Neural progenitor cell (in vitro differentiated cells): ENCODE data around the gene NDUFS2. TPM values are rescaled to one million over a fixed set of nuclear protein-coding genes. Genes with fewer than 3 reads are reported as not detected.

Source experiments
- DNase-seq: peaks from one replicate; pipeline ENCODE4 v3.0.0-alpha.2; 2016; ENCODE audit warnings: low spot score
- H2AFZ ChIP-seq: fragments of 200-600 bp; sonication (generic); replicated peaks from 2 replicates; pipeline ENCODE4 v1.6.1; 2016; ENCODE audit warnings: antibody characterized with exemption
- H3F3A ChIP-seq: fragments of 200-600 bp; sonication (generic); 2 replicates; pipeline ENCODE4 v1.6.1; 2016; ENCODE audit warnings: antibody characterized with exemption, low read depth
- H3K27ac ChIP-seq: fragments of 200-600 bp; sonication (generic); 2 replicates; pipeline ENCODE4 v1.5.1; 2016; ENCODE audit warnings: mild to moderate bottlenecking
- H3K27me3 ChIP-seq: fragments of 200-600 bp; sonication (generic); 2 replicates; pipeline ENCODE4 v1.6.1; 2016; ENCODE audit warnings: mild to moderate bottlenecking, moderate library complexity
- H3K36me3 ChIP-seq: fragments of 200-600 bp; sonication (generic); 2 replicates; pipeline ENCODE4 v1.5.1; 2016
- H3K4me1 ChIP-seq: fragments of 200-600 bp; sonication (generic); 2 replicates; pipeline ENCODE4 v1.6.1; 2016; ENCODE audit warnings: mixed run types
- H3K4me2 ChIP-seq: fragments of 200-600 bp; sonication (generic); 2 replicates; pipeline ENCODE4 v1.6.1; 2016
- H3K4me3 ChIP-seq: fragments of 200-600 bp; sonication (generic); 2 replicates; pipeline ENCODE4 v1.5.1; 2016
- H3K79me2 ChIP-seq: fragments of 200-600 bp; sonication (generic); 2 replicates; pipeline ENCODE4 v1.6.1; 2016; ENCODE audit warnings: low read depth
- H3K9ac ChIP-seq: fragments of 200-600 bp; sonication (generic); 2 replicates; pipeline ENCODE4 v1.6.1; 2016
- H3K9me3 ChIP-seq: fragments of 200-600 bp; sonication (generic); 2 replicates; pipeline ENCODE4 v1.5.1; 2016; ENCODE audit warnings: low read depth
- H4K20me1 ChIP-seq: fragments of 200-600 bp; sonication (generic); 2 replicates; pipeline ENCODE4 v1.6.1; 2016; ENCODE audit warnings: low read depth
- H3K27ac Mint-ChIP-seq: 3 replicates; pipeline ENCODE4 v1.8.0; 2021; ENCODE audit warnings: mixed read lengths
- H3K27me3 Mint-ChIP-seq: 2 replicates; pipeline ENCODE4 v1.8.0; 2022; ENCODE audit warnings: low read depth, mild to moderate bottlenecking, inconsistent platforms, moderate library complexity, mixed read lengths; ENCODE audit not compliant: insufficient read depth
- H3K36me3 Mint-ChIP-seq: 3 replicates; pipeline ENCODE4 v1.8.0; 2021; ENCODE audit warnings: mixed read lengths
- H3K4me1 Mint-ChIP-seq: 3 replicates; pipeline ENCODE4 v1.8.0; 2021; ENCODE audit warnings: mixed read lengths
- H3K4me3 Mint-ChIP-seq: 3 replicates; pipeline ENCODE4 v1.8.0; 2021; ENCODE audit warnings: mild to moderate bottlenecking, moderate library complexity, mixed read lengths
- H3K9me3 Mint-ChIP-seq: 3 replicates; pipeline ENCODE4 v1.8.0; 2020; ENCODE audit warnings: mixed read lengths
- EZH2 ChIP-seq: fragments of 200-600 bp; sonication (generic); IDR thresholded peaks from 2 replicates; pipeline ENCODE4 v1.6.1; 2017; ENCODE audit warnings: antibody characterized with exemption, mild to moderate bottlenecking, moderate library complexity
- EZH2phosphoT487 ChIP-seq: fragments of 200-600 bp; sonication (generic); IDR thresholded peaks from 2 replicates; pipeline ENCODE4 v1.6.1; 2017; ENCODE audit warnings: antibody characterized with exemption
- total RNA-seq: library from RNA; depleted of rRNA; stranded (reverse); fragments of >200 nt; gene quantifications from 2 replicates; pipeline ENCODE4 v1.2.3, GENCODE V29; 2015; ENCODE audit warnings: low replicate concordance
- TF ChIP-seq, protein P1 (sequence below): fragments of 200-600 bp; sonication (generic); IDR thresholded peaks from 2 replicates; pipeline ENCODE4 v1.5.1; 2017; ENCODE audit warnings: antibody characterized with exemption, mild to moderate bottlenecking

Gene NDUFS2
- total RNA-seq, 1 donor from 2014 or later = 107 TPM

DNA sequence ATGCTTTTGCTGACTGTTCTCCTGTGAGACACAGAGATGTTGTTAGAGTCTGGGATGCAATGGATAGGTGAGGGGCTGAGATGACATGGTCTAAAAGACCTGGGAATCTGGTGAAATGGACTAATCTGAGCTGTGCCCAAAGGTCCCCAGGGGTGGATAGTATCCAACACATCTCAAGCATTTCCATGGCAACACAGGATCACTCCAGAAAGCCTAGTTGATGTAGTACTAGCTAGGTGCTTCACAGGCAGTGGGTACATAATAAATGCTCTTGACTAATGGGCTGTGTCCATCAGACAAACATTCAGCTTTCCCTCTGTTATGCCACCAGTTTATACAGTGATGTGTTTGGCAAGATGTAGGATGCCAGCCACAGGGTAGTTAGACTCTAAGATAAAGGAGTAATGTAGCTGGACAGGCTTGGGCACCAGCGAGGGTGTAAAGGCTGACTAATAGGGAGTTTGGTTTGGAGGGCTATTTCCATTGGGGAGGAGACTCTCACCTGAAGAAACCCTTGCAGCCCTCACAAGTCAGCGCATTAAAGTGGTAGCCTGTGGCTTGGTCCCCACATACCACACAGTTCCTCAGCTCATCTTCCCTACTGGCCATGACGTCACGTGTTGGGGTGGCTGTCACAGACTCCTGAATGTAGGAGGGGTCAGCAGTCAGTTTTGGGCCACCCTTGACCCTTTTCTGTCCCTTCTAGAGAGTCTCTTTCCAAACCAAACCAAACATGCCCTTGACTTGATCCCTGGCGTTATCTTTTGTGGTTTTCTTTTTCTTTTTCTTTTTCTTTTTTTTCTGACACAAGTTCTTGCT is 34.0 kb downstream of the NDUFS2 start:
- Histone ChIP-seq H2AFZ (no peak overlapping the region), H3K4me2 (no peak overlapping the region), H4K20me1 (no peaks in the 10 kb centered on the region), H3K27me3 (no peaks in the 10 kb centered on the region), H3K4me3 (no peak overlapping the region), H3K36me3 (no peaks in the 10 kb centered on the region), H3K27ac (no peak overlapping the region), H3K9ac (no peak overlapping the region), H3K9me3 (no peaks in the 10 kb centered on the region), H3K79me2 (no peaks in the 10 kb centered on the region), H3F3A (no peaks in the 10 kb centered on the region), H3K4me1 (no peaks in the 10 kb centered on the region)
- no peak for TF ChIP-seq EZH2phosphoT487
- no peak for TF ChIP-seq EZH2
- TF ChIP-seq, protein P1, sequence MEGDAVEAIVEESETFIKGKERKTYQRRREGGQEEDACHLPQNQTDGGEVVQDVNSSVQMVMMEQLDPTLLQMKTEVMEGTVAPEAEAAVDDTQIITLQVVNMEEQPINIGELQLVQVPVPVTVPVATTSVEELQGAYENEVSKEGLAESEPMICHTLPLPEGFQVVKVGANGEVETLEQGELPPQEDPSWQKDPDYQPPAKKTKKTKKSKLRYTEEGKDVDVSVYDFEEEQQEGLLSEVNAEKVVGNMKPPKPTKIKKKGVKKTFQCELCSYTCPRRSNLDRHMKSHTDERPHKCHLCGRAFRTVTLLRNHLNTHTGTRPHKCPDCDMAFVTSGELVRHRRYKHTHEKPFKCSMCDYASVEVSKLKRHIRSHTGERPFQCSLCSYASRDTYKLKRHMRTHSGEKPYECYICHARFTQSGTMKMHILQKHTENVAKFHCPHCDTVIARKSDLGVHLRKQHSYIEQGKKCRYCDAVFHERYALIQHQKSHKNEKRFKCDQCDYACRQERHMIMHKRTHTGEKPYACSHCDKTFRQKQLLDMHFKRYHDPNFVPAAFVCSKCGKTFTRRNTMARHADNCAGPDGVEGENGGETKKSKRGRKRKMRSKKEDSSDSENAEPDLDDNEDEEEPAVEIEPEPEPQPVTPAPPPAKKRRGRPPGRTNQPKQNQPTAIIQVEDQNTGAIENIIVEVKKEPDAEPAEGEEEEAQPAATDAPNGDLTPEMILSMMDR = no peak
- no peak for DNase-seq
- Mint-ChIP-seq H3K4me1 (no peaks in the 10 kb centered on the region), H3K4me3 (no peak overlapping the region), H3K27me3 (peaks cover 6% of the 10 kb centered on the region), H3K27ac (no peak overlapping the region), H3K36me3 (no peaks in the 10 kb centered on the region), H3K9me3 (no peaks in the 10 kb centered on the region)

DNA sequence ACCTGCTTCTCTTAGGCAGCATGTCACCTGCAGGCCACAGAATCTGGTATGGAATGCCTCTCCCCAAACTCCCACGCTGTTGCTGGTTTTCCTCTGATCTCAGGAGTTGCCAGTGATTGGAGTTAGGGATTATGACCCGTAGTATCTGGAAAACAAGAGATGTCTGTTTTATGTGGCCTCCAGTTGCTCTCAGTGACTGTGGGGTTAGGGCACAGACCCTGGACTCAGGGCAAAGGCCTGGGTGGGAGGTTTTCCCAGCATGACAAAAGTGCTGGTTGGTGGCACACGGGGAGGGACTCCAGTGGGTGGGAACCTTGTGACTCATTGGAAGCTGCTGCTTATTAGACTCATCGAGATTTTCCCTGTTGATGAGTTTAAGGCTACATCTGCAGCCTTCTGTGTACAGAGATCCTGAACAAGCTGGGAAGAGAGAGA is 35.9 kb downstream of the NDUFS2 start, which contains the start of gene NR1I3:
Gene NR1I3 (minus strand): TSS at position 165 of the 435 bp plus-strand sequence. CDS start 1,638 bp downstream, outside the sequence.
- no peak within 1 kb of the TSS for H2AFZ ChIP-seq
- H3K27me3 ChIP-seq = no peaks in the 10 kb centered on the region
- H3K4me1 Mint-ChIP-seq = peaks cover 3% of the 10 kb centered on the region
- H3K79me2 ChIP-seq = no peaks in the 10 kb centered on the region
- H3K4me3 Mint-ChIP-seq = no peak within 1 kb of the TSS
- no peaks in the 10 kb centered on the region for H3K9me3 Mint-ChIP-seq
- no peak within 1 kb of the TSS for H3K4me3 ChIP-seq
- no peak within 1 kb of the TSS for H3K27ac ChIP-seq
- no peaks in the 10 kb centered on the region for H4K20me1 ChIP-seq
- no peaks in the 10 kb centered on the region for H3K36me3 Mint-ChIP-seq
- no peaks in the 10 kb centered on the region for H3K9me3 ChIP-seq
- H3K4me1 ChIP-seq = no peaks in the 10 kb centered on the region
- no peaks in the 10 kb centered on the region for H3K36me3 ChIP-seq
- H3K4me2 ChIP-seq = no peak within 1 kb of the TSS
- H3K9ac ChIP-seq = no peak within 1 kb of the TSS
- no peak within 1 kb of the TSS for H3K27ac Mint-ChIP-seq
- no peak for DNase-seq
- peaks cover 8% of the 10 kb centered on the region for H3K27me3 Mint-ChIP-seq
- no peak for TF ChIP-seq EZH2
- no peak for TF ChIP-seq EZH2phosphoT487
- TF ChIP-seq, protein P1 = no peak
- no peaks in the 10 kb centered on the region for H3F3A ChIP-seq

DNA sequence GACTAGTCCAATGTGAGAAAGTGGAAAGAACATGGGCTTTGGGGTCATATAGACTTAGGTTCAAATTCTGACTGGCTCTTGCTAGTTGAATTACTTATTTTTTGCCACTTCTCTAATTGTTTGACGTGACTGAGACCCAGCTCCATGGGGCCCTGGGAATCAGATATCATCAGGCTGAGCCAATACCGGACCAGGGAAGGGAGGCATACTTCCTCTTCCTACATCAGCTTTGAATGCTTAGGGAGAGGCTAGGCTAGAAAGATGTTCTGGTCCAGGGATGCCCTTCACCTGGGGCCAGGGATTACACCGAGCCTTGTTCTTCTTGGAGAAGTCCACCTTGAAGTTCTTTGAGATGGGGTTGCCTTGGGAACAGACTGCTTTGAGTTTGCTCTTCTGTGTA is 39.5 kb downstream of the NDUFS2 start:
- Histone ChIP-seq H3K4me3 (no peak overlapping the region), H3K27ac (no peak overlapping the region), H3K9me3 (no peaks in the 10 kb centered on the region), H3K9ac (no peak overlapping the region), H3K4me1 (no peaks in the 10 kb centered on the region), H3K4me2 (no peak overlapping the region), H3F3A (no peaks in the 10 kb centered on the region), H3K79me2 (no peaks in the 10 kb centered on the region), H2AFZ (no peak overlapping the region), H3K36me3 (no peaks in the 10 kb centered on the region), H4K20me1 (no peaks in the 10 kb centered on the region), H3K27me3 (no peaks in the 10 kb centered on the region)
- H3K4me1 Mint-ChIP-seq = peaks cover 3% of the 10 kb centered on the region
- no peak for DNase-seq
- H3K9me3 Mint-ChIP-seq = no peaks in the 10 kb centered on the region
- no peak overlapping the region for H3K4me3 Mint-ChIP-seq
- H3K36me3 Mint-ChIP-seq = no peaks in the 10 kb centered on the region
- H3K27ac Mint-ChIP-seq = no peak overlapping the region
- TF ChIP-seq EZH2phosphoT487 (no peak), EZH2 (no peak)
- TF ChIP-seq, protein P1 = no peak
- peaks cover 8% of the 10 kb centered on the region for H3K27me3 Mint-ChIP-seq
